Endothelial cell (in vitro differentiated cells): ENCODE measurements around the gene MRC1. TPM values are rescaled to one million over a fixed set of nuclear protein-coding genes. Genes with fewer than 3 reads are reported as not detected.
A peak's percentile ranks its signal among the peaks of the same experiment; 100 is the strongest.

ENCODE experiments used
- DNase-seq: peaks from one replicate; pipeline ENCODE4 v3.0.0; 2021; ENCODE audit warnings: low spot score
- H3K27ac Mint-ChIP-seq: one replicate; pipeline ENCODE4 v1.8.0; 2021; ENCODE audit warnings: mixed read lengths, inconsistent platforms; ENCODE audit not compliant: unreplicated experiment
- H3K27me3 Mint-ChIP-seq: one replicate; pipeline ENCODE4 v1.8.0; 2021; ENCODE audit warnings: mild to moderate bottlenecking, moderate library complexity, mixed read lengths, inconsistent platforms; ENCODE audit not compliant: unreplicated experiment
- H3K36me3 Mint-ChIP-seq: one replicate; pipeline ENCODE4 v1.8.0; 2021; ENCODE audit warnings: mild to moderate bottlenecking, low read depth, mixed read lengths, inconsistent platforms; ENCODE audit not compliant: unreplicated experiment
- H3K4me1 Mint-ChIP-seq: one replicate; pipeline ENCODE4 v1.8.0; 2021; ENCODE audit warnings: mild to moderate bottlenecking, mixed read lengths, inconsistent platforms; ENCODE audit not compliant: unreplicated experiment
- H3K4me3 Mint-ChIP-seq: one replicate; pipeline ENCODE4 v1.8.0; 2021; ENCODE audit warnings: mild to moderate bottlenecking, mixed read lengths, inconsistent platforms; ENCODE audit not compliant: unreplicated experiment
- H3K9me3 Mint-ChIP-seq: one replicate; pipeline ENCODE4 v1.8.0; 2021; ENCODE audit warnings: mixed read lengths, inconsistent platforms; ENCODE audit not compliant: unreplicated experiment
- total RNA-seq: library from RNA; stranded (reverse); fragmentation: NEBNext Ultra II Directional; extraction: Animal tissue kit (Norgen Biotek cat#: 25700); gene quantifications from one replicate; pipeline ENCODE4 v1.2.1, GENCODE V29; 2021; ENCODE audit not compliant: unreplicated experiment
- TF ChIP-seq, protein P1 (sequence below): fragments of 200-600 bp; sonication (generic); IDR thresholded peaks from one replicate; pipeline ENCODE4 v1.5.0; 2021; ENCODE audit warnings: antibody characterized with exemption; ENCODE audit not compliant: unreplicated experiment

The MRC1 gene
- total RNA-seq, 1 donor from 2014 or later: 35.7 TPM

DNA sequence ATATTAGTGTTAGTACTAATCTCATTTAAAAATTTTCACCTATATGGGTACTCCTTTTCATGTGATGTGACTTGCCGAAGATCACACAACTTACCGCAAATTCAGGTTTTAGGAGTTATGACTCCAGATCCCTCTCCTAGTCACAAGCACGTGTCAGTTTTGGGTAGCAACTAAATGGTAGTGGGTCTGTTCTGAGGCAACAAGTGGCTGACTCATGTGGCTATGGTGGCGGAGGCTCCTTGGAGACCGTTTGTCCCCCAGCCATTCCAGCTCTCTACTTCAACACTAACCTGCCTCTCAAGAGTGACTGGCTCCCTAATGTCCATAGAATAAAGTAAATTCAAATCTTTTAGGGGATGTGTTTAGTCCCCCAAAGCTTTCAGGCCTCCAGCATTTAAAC lies 39.5 kb downstream of the MRC1 start:
- no peak for DNase-seq
- H3K36me3 Mint-ChIP-seq: no peaks in the 10 kb centered on the region
- H3K27ac Mint-ChIP-seq: no peak overlapping the region
- no peak overlapping the region for H3K4me3 Mint-ChIP-seq
- H3K4me1 Mint-ChIP-seq: peaks cover 28% of the 10 kb centered on the region
- no peaks in the 10 kb centered on the region for H3K27me3 Mint-ChIP-seq
- H3K9me3 Mint-ChIP-seq: no peaks in the 10 kb centered on the region
- TF ChIP-seq, protein P1, sequence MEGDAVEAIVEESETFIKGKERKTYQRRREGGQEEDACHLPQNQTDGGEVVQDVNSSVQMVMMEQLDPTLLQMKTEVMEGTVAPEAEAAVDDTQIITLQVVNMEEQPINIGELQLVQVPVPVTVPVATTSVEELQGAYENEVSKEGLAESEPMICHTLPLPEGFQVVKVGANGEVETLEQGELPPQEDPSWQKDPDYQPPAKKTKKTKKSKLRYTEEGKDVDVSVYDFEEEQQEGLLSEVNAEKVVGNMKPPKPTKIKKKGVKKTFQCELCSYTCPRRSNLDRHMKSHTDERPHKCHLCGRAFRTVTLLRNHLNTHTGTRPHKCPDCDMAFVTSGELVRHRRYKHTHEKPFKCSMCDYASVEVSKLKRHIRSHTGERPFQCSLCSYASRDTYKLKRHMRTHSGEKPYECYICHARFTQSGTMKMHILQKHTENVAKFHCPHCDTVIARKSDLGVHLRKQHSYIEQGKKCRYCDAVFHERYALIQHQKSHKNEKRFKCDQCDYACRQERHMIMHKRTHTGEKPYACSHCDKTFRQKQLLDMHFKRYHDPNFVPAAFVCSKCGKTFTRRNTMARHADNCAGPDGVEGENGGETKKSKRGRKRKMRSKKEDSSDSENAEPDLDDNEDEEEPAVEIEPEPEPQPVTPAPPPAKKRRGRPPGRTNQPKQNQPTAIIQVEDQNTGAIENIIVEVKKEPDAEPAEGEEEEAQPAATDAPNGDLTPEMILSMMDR: no peak

DNA sequence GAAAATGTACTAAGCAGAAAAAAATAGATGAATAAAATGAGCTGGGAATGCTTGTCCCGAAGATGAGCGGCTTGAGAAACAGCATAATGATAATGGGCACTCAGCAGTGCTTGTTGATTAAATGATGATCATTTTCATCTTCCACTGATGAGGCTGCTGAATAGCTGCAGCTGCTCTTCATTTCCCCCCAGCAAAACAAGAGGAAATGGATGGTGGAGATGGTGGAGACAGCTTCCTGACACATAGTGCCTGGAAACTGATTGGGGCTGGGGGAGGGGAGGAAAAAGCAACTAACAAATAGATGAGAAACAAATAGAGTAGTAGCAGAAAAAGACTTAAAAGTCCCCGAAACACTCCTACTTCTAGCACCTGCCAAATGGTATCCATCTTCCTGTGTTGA lies 41.4 kb downstream of the MRC1 start:
- peak; percentile 22 for DNase-seq
- H3K36me3 Mint-ChIP-seq: peaks cover 8% of the 10 kb centered on the region
- H3K9me3 Mint-ChIP-seq: no peaks in the 10 kb centered on the region
- no peaks in the 10 kb centered on the region for H3K27me3 Mint-ChIP-seq
- peak overlapping the region; percentile 78 for H3K27ac Mint-ChIP-seq
- TF ChIP-seq, protein P1: no peak
- no peak overlapping the region for H3K4me3 Mint-ChIP-seq
- peaks cover 24% of the 10 kb centered on the region for H3K4me1 Mint-ChIP-seq

DNA sequence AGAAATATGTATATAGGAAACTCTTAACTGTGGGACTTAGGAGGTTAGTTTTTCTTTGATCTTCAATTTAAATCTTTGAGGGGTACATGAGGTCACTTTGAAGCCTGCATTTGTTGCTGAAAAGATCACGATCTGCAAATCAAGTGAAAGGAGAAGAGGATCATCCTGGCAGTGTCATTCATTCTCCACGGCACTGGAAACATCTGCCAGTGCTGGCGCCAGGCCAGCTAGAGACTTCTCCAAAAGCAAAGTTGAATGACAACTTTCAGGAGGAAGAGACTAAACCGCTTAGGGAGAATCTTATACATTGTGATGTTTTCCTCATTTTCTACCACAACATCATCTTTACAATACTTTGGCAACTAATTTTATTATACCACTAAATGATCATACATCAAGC lies 42.5 kb downstream of the MRC1 start:
- Mint-ChIP-seq H3K36me3 (peaks cover 14% of the 10 kb centered on the region), H3K27me3 (no peaks in the 10 kb centered on the region), H3K9me3 (no peaks in the 10 kb centered on the region), H3K27ac (peak overlapping the region; percentile 43), H3K4me3 (no peak overlapping the region), H3K4me1 (peaks cover 23% of the 10 kb centered on the region)
- no peak for DNase-seq
- TF ChIP-seq, protein P1: no peak

DNA sequence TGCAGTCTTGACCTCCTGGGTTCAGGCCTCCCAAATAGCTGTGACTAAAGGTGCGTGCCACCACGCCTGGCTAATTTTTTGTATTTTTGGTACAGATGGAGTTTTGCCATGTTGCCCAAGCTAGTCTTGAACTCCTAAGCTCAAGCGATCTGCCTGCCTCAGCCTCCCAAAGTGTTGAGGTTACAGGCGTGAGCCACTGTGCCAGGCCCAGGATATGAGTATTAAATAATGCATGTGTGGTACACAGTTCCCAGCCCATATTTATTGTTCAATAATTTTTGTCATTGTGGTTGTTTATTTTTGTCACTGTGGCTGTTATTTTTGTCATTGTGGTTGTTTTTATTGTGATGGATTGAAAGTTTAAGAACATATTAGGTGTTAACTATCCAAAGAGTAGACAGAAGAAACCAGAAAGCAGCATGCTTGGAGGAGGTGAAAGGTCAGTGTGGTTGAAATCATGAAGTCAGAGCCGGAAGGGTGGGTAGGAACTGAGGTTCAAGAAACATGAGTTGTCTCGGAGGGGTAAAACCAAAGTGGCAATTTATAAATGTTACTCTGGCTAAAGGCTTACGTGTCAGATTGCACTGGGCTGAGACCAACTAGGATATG lies 45.0 kb downstream of the MRC1 start:
- no peak overlapping the region for H3K27ac Mint-ChIP-seq
- H3K9me3 Mint-ChIP-seq: no peaks in the 10 kb centered on the region
- H3K36me3 Mint-ChIP-seq: peaks cover 23% of the 10 kb centered on the region
- peaks cover 23% of the 10 kb centered on the region for H3K4me1 Mint-ChIP-seq
- no peaks in the 10 kb centered on the region for H3K27me3 Mint-ChIP-seq
- H3K4me3 Mint-ChIP-seq: no peak overlapping the region
- TF ChIP-seq, protein P1: no peak
- DNase-seq: no peak

DNA sequence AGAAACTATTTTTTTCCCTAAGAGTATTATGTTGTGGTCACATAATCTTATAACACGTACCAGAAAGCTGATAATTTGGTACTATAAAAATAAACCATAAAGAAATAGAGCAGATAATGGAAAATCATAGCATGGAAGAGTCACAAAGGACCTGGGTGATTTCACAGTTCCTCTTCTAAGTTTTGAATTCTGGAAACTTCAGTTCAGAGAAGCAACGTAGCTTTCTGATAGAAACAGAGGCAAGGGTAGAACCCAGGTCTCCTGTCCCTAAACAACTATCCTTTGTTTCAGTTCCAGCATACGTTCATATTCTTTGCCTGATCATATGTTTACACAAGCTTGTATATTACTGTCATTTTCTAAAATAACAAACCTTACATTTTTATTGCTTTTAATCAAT lies 47.9 kb downstream of the MRC1 start:
- no peak for DNase-seq
- TF ChIP-seq, protein P1: no peak
- Mint-ChIP-seq H3K27ac (no peak overlapping the region), H3K27me3 (no peaks in the 10 kb centered on the region), H3K4me1 (peaks cover 4% of the 10 kb centered on the region), H3K9me3 (no peaks in the 10 kb centered on the region), H3K4me3 (no peak overlapping the region), H3K36me3 (peaks cover 24% of the 10 kb centered on the region)
